ENCODE measurements around the gene BMP2.

The BMP2 gene

GRCh38 chr20:6814945-6815344 is 47.5 kb downstream of the BMP2 start:
- Histone ChIP-seq H3K4me1 (ENCODE audit: insufficient read depth, low read length, poor library complexity, severe bottlenecking) (no peaks in the 10 kb centered on the region), H3K4me2 (ENCODE audit: low read depth, low read length, poor library complexity, severe bottlenecking) (no peak overlapping the region)
- TF ChIP-seq, protein P1, sequence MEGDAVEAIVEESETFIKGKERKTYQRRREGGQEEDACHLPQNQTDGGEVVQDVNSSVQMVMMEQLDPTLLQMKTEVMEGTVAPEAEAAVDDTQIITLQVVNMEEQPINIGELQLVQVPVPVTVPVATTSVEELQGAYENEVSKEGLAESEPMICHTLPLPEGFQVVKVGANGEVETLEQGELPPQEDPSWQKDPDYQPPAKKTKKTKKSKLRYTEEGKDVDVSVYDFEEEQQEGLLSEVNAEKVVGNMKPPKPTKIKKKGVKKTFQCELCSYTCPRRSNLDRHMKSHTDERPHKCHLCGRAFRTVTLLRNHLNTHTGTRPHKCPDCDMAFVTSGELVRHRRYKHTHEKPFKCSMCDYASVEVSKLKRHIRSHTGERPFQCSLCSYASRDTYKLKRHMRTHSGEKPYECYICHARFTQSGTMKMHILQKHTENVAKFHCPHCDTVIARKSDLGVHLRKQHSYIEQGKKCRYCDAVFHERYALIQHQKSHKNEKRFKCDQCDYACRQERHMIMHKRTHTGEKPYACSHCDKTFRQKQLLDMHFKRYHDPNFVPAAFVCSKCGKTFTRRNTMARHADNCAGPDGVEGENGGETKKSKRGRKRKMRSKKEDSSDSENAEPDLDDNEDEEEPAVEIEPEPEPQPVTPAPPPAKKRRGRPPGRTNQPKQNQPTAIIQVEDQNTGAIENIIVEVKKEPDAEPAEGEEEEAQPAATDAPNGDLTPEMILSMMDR (conservative IDR thresholded peaks at IDR 0.05; ENCODE audit: low read length): no peak
- TF ChIP-seq EZH2phosphoT487 (IDR thresholded peaks at IDR 0.05; ENCODE audit: borderline replicate concordance): no peak

GRCh38 chr20:6818033-6818808 is 50.7 kb downstream of the BMP2 start:
- no peak for TF ChIP-seq EZH2phosphoT487 (IDR thresholded peaks at IDR 0.05; ENCODE audit: borderline replicate concordance)
- TF ChIP-seq, protein P1 (conservative IDR thresholded peaks at IDR 0.05; ENCODE audit: low read length): no peak

More at GRCh38 chr20:6814945-6815344, 47.5 kb downstream of the BMP2 start:
- Histone ChIP-seq H3K9me2 (replicated peaks; ENCODE audit: low read depth, low read length) (no peaks in the 10 kb centered on the region), H3F3A (ENCODE audit: low read depth) (no peaks in the 10 kb centered on the region), H3K27me3 (ENCODE audit: insufficient read depth, low read length, poor library complexity, severe bottlenecking) (no peaks in the 10 kb centered on the region), H3K36me3 (ENCODE audit: insufficient read depth, low read length) (no peaks in the 10 kb centered on the region), H3K79me2 (ENCODE audit: insufficient read depth, low read length) (no peaks in the 10 kb centered on the region), H3K9ac (ENCODE audit: low read depth, low read length, poor library complexity, severe bottlenecking) (no peak overlapping the region), H3K9me3 (ENCODE audit: insufficient read depth, low read depth, low read length) (no peaks in the 10 kb centered on the region), H4K20me1 (ENCODE audit: insufficient read depth, low read length, poor library complexity, severe bottlenecking) (no peaks in the 10 kb centered on the region), H2AFZ (ENCODE audit: low read length) (no peak overlapping the region), H3K4me3 (ENCODE audit: low read length, poor library complexity, severe bottlenecking) (no peak overlapping the region)

GRCh38 chr20:6819599-6819998 is 52.1 kb downstream of the BMP2 start:
- H3K79me2 ChIP-seq (ENCODE audit: insufficient read depth, low read length): no peaks in the 10 kb centered on the region
- H3K4me3 ChIP-seq (ENCODE audit: low read length, poor library complexity, severe bottlenecking): no peak overlapping the region
- no peaks in the 10 kb centered on the region for H3K4me1 ChIP-seq (ENCODE audit: insufficient read depth, low read length, poor library complexity, severe bottlenecking)
- H3K27me3 ChIP-seq (ENCODE audit: insufficient read depth, low read length, poor library complexity, severe bottlenecking): no peaks in the 10 kb centered on the region
- H3F3A ChIP-seq (ENCODE audit: low read depth): no peaks in the 10 kb centered on the region
- no peak for TF ChIP-seq EZH2phosphoT487 (IDR thresholded peaks at IDR 0.05; ENCODE audit: borderline replicate concordance)
- TF ChIP-seq, protein P1 (conservative IDR thresholded peaks at IDR 0.05; ENCODE audit: low read length): peak; percentile 51
- H3K9me2 ChIP-seq (replicated peaks; ENCODE audit: low read depth, low read length): no peaks in the 10 kb centered on the region
- no peak overlapping the region for H3K4me2 ChIP-seq (ENCODE audit: low read depth, low read length, poor library complexity, severe bottlenecking)
- no peak overlapping the region for H2AFZ ChIP-seq (ENCODE audit: low read length)
- H3K9me3 ChIP-seq (ENCODE audit: insufficient read depth, low read depth, low read length): no peaks in the 10 kb centered on the region
- no peak overlapping the region for H3K9ac ChIP-seq (ENCODE audit: low read depth, low read length, poor library complexity, severe bottlenecking)
- no peaks in the 10 kb centered on the region for H4K20me1 ChIP-seq (ENCODE audit: insufficient read depth, low read length, poor library complexity, severe bottlenecking)
- H3K36me3 ChIP-seq (ENCODE audit: insufficient read depth, low read length): no peaks in the 10 kb centered on the region

More at GRCh38 chr20:6818033-6818808, 50.7 kb downstream of the BMP2 start:
- Histone ChIP-seq H3K4me3 (ENCODE audit: low read length, poor library complexity, severe bottlenecking) (no peak overlapping the region), H3K4me1 (ENCODE audit: insufficient read depth, low read length, poor library complexity, severe bottlenecking) (no peaks in the 10 kb centered on the region), H3K27me3 (ENCODE audit: insufficient read depth, low read length, poor library complexity, severe bottlenecking) (no peaks in the 10 kb centered on the region), H4K20me1 (ENCODE audit: insufficient read depth, low read length, poor library complexity, severe bottlenecking) (no peaks in the 10 kb centered on the region), H3K9me2 (replicated peaks; ENCODE audit: low read depth, low read length) (no peaks in the 10 kb centered on the region), H3K79me2 (ENCODE audit: insufficient read depth, low read length) (no peaks in the 10 kb centered on the region), H3K4me2 (ENCODE audit: low read depth, low read length, poor library complexity, severe bottlenecking) (no peak overlapping the region), H2AFZ (ENCODE audit: low read length) (no peak overlapping the region), H3F3A (ENCODE audit: low read depth) (no peaks in the 10 kb centered on the region), H3K9ac (ENCODE audit: low read depth, low read length, poor library complexity, severe bottlenecking) (no peak overlapping the region), H3K36me3 (ENCODE audit: insufficient read depth, low read length) (no peaks in the 10 kb centered on the region), H3K9me3 (ENCODE audit: insufficient read depth, low read depth, low read length) (no peaks in the 10 kb centered on the region)

All from Loucy (cell line).